ENCODE data around the gene ATG9A. TPM values are rescaled to one million over a fixed set of nuclear protein-coding genes. Genes with fewer than 3 reads are reported as not detected.

Gene ATG9A
- total RNA-seq, 1 donor, result 38.4 TPM

DNA sequence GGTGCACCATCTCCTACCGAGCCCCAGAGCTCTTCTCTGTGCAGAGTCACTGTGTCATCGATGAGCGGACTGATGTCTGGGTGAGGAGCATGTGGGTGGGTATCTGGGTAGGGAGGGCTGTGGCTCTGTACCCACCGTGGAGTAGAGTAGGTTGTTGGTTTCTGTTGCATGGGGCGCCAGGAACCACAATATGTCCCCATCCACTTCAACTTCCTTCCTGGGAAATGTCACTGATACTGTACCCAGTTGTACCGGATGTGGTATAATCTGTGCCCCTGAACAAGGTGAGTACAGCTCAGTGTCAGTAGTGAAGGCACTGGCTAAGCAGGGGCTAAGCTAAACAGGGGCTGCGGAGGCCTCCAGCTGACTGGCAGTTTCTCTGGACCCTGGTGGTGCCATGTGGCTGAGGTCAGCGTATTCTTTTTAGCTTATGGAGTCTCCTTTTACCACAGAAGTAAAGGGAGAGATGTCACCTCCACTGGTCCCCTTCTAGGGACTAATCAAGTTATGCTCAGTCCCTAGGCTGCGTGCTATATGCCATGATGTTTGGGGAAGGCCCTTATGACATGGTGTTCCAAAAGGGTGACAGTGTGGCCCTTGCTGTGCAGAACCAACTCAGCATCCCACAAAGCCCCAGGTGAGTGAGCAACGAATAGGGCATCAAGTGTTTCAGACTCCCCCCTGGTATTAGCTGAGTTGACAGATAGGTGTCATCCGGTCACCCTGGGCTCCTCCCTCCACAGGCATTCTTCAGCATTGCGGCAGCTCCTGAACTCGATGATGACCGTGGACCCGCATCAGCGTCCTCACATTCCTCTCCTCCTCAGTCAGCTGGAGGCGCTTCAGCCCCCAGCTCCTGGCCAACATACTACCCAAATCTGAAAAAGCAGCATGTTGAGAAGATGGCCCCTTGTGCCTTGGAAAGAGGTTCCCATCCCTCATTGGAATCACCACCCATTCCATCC lies 18.5 kb upstream of the ATG9A start:
- H3K4me3 ChIP-seq (ENCODE audit: low read depth, low read length), result no peak overlapping the region
- TF ChIP-seq, protein P1, sequence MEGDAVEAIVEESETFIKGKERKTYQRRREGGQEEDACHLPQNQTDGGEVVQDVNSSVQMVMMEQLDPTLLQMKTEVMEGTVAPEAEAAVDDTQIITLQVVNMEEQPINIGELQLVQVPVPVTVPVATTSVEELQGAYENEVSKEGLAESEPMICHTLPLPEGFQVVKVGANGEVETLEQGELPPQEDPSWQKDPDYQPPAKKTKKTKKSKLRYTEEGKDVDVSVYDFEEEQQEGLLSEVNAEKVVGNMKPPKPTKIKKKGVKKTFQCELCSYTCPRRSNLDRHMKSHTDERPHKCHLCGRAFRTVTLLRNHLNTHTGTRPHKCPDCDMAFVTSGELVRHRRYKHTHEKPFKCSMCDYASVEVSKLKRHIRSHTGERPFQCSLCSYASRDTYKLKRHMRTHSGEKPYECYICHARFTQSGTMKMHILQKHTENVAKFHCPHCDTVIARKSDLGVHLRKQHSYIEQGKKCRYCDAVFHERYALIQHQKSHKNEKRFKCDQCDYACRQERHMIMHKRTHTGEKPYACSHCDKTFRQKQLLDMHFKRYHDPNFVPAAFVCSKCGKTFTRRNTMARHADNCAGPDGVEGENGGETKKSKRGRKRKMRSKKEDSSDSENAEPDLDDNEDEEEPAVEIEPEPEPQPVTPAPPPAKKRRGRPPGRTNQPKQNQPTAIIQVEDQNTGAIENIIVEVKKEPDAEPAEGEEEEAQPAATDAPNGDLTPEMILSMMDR (IDR thresholded peaks at IDR 0.05; ENCODE audit: insufficient read depth, low read depth, low read length), result no peak
- DNase-seq (ENCODE audit: low read depth), result no peak

DNA sequence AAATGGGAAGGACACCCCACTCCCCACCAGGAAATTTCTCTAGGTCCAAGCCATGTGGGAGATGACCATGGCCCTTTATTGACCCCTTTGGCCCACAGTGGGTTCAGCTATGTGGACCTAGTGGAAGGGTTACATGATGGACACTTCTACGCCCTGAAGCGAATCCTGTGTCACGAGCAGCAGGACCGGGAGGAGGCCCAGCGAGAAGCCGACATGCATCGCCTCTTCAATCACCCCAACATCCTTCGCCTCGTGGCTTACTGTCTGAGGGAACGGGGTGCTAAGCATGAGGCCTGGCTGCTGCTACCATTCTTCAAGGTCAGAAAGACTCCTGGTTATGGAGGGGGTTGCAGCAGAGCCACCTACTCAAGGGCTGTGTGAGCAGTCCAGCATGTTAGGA lies 17.1 kb upstream of the ATG9A start:
- no peak overlapping the region for H3K4me3 ChIP-seq (ENCODE audit: low read depth, low read length)
- TF ChIP-seq, protein P1 (IDR thresholded peaks at IDR 0.05; ENCODE audit: insufficient read depth, low read depth, low read length), result no peak
- no peak for DNase-seq (ENCODE audit: low read depth)

DNA sequence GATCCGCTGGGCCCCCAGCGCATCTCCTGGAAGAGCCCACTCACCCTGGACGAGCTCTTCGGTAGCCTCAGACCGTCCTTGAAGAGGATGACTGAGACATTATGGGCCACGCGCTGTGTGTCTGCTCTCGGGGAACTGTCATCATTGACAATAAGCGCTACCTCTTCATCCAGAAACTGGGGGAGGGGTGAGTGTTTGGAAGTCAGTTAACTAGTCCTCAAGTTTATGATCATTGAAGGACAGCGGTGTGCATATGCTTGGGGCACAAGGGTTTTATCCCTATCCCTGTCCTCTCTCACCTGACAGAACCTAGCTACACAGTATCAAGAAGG lies 16.4 kb upstream of the ATG9A start:
- no peak for DNase-seq (ENCODE audit: low read depth)
- peak overlapping the region; percentile 85 for H3K4me3 ChIP-seq (ENCODE audit: low read depth, low read length)

DNA sequence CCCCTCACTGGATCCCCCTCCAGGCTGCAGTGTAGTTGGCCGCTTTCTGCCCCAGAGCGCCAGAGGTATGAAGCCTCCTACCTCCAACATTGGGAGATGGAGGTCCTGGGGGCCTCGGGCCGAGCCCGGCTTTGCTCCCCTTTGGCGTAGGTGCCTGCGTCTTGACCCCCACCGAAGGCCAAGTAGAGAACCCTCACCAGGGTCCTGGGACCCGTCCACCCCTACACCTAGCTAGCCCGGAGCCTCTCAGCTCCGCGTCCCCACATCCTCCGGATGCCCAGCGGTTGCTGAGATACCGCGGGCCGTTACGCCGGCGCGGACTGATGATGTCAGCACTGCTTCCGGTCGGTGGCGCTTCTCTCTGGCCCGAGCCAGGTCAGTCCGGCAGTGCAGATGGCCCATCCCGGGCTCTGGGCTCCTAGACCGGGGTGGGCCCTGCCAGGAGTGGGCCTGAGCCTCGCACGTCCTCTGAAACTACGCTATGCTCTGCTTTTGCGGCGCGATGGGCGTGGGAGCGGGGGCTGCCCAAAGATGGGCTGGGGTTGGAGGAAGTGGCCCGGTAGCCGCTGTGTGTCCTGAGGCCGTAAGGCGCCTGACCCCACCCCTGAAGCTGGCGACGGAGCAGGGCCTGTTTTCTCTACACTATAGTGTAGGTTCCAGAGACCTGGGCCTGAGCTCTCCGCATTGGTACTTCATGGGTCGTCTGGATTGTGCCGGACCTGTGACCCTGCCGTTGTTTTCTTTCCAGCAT lies 15.9 kb upstream of the ATG9A start, which contains the start of the genes GLB1L and STK16:
TSS of gene GLB1L (minus strand) at position 297 of the 751 bp plus-strand sequence. CDS start 1,871 bp downstream, outside the sequence.
TSS of gene STK16 (plus strand) at position 332 of the 751 bp plus-strand sequence. CDS start 521 bp downstream, outside the sequence.
- peak within 1 kb of the TSS; percentile 85 for H3K4me3 ChIP-seq (ENCODE audit: low read depth, low read length)
- peak; percentile 93 for DNase-seq (ENCODE audit: low read depth)
- TF ChIP-seq, protein P1 (IDR thresholded peaks at IDR 0.05; ENCODE audit: insufficient read depth, low read depth, low read length), result no peak

More for the DNA sequence above, 16.4 kb upstream of the ATG9A start:
- TF ChIP-seq, protein P1 (IDR thresholded peaks at IDR 0.05; ENCODE audit: insufficient read depth, low read depth, low read length), result no peak

DNA sequence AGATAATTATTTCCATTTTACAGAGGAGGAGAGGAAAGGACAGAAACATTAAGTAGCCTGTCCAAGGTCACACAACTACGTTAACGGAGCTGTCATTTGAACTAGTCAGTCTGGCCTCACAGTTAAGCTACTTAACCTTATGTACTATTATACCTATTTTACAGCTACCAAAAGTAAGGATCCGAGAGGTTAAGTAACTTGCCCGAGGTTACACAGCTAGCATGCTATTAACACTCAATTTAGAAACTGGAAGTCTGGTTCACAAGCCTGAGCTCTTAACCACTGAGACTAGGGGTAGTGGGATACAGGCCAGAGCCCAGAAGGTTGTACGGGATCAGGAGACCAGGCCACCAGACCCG lies 15.3 kb upstream of the ATG9A start:
- no peak for DNase-seq (ENCODE audit: low read depth)
- peak overlapping the region; percentile 85 for H3K4me3 ChIP-seq (ENCODE audit: low read depth, low read length)
- TF ChIP-seq, protein P1 (IDR thresholded peaks at IDR 0.05; ENCODE audit: insufficient read depth, low read depth, low read length), result no peak

DNA sequence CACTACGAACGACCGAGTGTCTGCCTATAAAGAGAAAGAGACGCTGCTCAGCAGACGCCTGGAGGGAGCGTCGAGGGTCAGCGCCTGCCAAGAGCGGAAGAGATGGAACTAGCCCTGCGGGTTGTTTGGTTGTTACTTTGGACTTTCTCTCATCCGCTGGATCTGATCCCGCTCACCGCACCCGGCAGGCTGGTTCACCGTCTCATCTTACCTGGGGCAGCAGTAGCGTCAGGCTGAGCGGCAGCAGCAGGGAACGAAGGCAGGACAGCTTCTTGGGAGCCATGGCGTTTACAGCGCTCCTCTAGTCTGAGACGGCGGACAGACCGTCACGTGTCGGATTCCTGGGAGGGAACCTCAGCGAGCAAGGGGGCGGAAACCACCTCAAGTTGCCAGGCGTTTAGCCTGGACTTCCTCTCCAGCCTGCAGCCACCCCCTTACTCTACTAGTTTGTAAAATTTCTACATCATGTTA lies 13.9 kb upstream of the ATG9A start:
- peak; percentile 54 for DNase-seq (ENCODE audit: low read depth)
- TF ChIP-seq, protein P1 (IDR thresholded peaks at IDR 0.05; ENCODE audit: insufficient read depth, low read depth, low read length), result no peak
- H3K4me3 ChIP-seq (ENCODE audit: low read depth, low read length), result peak overlapping the region; percentile 53

Data from fibroblast of villous mesenchyme (primary cell).